GM12874 (cell line): ENCODE results near the gene GPR151.

Experiments
- TF ChIP-seq, protein P1 (sequence below): IDR thresholded peaks from 2 replicates; pipeline ENCODE4 v1.5.1; 2011; ENCODE audit warnings: low read depth, mild to moderate bottlenecking, control low read depth, low read length, moderate library complexity; ENCODE audit not compliant: insufficient read depth

Gene GPR151

DNA sequence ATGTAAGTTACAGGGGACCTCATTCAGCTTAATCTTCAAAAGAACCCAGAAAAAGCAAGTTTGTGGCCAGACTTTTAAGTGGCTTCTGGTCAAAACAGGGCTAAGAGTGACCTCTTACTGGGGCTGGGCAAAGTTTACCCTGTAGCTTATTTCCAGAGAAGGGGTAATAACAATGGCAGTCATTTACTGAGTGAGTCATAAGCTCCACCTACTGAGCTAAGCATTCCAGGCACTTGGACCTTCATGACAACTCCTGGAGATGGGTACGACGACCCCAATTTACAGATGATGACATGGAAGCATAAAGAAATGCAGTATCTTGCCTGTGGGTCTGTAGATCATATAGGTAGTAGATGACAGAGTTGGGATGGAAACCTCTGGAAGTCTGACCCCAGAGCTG lies 4.7 kb upstream of the GPR151 start:
- TF ChIP-seq, protein P1, sequence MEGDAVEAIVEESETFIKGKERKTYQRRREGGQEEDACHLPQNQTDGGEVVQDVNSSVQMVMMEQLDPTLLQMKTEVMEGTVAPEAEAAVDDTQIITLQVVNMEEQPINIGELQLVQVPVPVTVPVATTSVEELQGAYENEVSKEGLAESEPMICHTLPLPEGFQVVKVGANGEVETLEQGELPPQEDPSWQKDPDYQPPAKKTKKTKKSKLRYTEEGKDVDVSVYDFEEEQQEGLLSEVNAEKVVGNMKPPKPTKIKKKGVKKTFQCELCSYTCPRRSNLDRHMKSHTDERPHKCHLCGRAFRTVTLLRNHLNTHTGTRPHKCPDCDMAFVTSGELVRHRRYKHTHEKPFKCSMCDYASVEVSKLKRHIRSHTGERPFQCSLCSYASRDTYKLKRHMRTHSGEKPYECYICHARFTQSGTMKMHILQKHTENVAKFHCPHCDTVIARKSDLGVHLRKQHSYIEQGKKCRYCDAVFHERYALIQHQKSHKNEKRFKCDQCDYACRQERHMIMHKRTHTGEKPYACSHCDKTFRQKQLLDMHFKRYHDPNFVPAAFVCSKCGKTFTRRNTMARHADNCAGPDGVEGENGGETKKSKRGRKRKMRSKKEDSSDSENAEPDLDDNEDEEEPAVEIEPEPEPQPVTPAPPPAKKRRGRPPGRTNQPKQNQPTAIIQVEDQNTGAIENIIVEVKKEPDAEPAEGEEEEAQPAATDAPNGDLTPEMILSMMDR, result no peak

GRCh38 chr5:146519554-146519953 lies 3.6 kb upstream of the GPR151 start:
- TF ChIP-seq, protein P1, result no peak

GRCh38 chr5:146515473-146516150 lies 378 bp downstream of the GPR151 start:
- TF ChIP-seq, protein P1, result no peak

DNA sequence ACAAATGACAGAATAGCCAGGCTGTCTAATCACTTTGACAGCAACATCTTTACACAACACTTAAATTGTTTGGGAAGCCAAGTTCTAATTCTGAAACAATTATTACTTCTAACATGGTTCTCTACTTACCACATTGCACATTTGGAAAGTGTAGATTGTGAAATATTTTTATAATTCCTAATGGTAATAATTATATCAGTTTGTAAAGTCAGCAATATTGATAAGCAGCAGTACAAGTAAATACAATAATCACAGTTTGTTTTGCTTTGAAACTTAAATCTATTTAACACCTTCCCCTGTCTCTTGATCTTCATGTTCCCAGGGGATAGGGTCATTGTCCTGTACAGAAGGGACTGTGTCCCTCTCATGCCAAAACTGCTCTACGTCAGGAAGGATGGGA lies 1.4 kb downstream of the GPR151 start:
- TF ChIP-seq, protein P1, result no peak

DNA sequence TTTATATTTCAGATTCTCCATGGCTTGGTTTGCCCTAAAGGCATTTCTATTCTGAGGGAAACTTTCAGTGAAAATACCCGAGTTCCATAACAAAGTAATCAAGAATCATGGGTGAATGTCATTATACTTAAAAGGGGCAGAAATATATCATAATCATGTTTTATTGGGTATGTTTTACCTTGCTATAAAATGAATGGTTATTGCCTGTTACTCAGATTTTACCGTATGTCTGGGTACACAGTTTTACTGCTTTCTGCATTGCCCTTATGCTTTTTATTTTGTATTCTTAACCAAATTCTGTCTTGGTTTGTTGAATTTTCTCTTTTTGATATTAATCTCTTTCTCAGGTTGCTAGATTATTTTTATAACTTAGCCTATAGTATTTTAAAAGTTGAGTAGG lies 2.5 kb downstream of the GPR151 start:
- TF ChIP-seq, protein P1, result no peak

- TF ChIP-seq, protein P1, result no peak
These were observed 5.3 kb downstream of the GPR151 start for GRCh38 chr5:146510559-146511125.

DNA sequence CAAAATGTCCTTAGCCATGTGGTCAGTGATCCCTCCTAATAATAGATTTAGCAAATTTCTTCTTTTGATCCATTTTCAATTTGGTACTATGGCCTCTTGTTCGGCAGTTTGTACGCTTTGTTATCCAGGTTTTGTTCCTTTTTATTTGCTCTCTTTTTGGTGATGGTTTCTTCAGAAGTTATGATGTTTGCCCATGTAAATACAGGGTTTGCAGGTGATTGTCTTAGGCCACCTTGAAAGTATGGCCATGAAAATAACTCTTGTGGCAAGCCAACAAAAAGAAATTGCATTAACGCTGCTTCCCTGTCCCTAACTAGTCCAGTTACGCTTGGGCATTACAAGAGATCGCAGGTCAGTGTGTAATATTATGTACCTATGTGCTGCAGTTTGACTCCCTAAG lies 8.6 kb downstream of the GPR151 start:
- TF ChIP-seq, protein P1, result no peak
